GM18951 (cell line): ENCODE results near the gene HRH4.

Experiments
- POLR2A ChIP-seq: IDR thresholded peaks from 4 replicates; pipeline ENCODE4 v1.6.1; 2011; ENCODE audit warnings: mild to moderate bottlenecking; ENCODE audit not compliant: insufficient read length, insufficient read depth; ENCODE audit errors: extremely low read depth
- in situ Hi-C: fragments of 300-500 bp; cut with MboI; formaldehyde crosslinking; loops from one replicate; pipeline ENCODE4 v1.12.0; 2022; ENCODE audit warnings: low sequenced_read_pairs, mixed read lengths, inconsistent platforms; ENCODE audit not compliant: unreplicated experiment

HRH4 gene

GRCh38 chr18:24502667-24503523 is 42.5 kb downstream of the HRH4 start:
- no peak for TF ChIP-seq POLR2A
- in situ Hi-C loops, result no loop called here

DNA sequence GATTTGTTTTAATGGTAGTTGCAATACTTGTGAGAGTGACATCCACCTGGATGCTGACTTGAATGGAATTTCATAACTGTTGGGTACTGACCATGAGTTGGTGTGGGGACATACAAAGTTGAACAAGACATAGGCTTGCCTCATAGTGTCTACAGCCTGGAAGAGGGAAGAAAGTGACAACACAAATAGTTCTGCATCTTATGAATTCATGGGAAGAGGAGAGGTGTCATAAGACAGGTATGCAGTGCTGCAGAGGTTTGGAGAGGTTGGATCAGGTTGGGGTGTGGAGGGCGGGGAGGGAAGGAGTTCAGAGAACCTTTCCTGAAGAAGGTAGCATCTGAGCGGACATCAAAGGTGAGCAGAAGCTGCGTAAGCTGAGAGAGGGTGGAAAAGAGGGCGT is 44.0 kb downstream of the HRH4 start:
- no peak for TF ChIP-seq POLR2A
- in situ Hi-C loops, result no loop called here

- no peak for TF ChIP-seq POLR2A
- in situ Hi-C loops, result no loop called here
Measured at GRCh38 chr18:24506175-24506574, 45.7 kb downstream of the HRH4 start.

DNA sequence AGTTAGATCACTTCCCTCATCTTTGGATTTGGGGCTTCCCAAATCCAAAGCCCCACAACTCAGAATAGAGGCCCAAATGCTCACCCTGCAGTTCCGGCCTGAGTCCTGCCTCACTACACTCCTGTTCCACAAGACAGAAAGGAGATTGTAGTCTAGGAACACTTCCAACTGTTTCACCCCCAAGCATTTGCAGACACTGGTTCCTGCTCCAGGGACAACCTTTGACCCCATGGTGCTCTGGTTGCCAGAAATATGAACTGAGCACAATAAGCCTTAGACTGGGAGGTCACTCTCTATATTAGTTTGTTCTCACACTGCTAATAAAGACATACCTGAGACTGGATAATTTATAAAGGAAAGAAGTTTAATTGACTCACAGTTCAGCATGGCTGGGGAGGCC is 49.0 kb downstream of the HRH4 start:
- in situ Hi-C loops, result no loop called here
- no peak for TF ChIP-seq POLR2A

- in situ Hi-C loops, result no loop called here
Measured at GRCh38 chr18:24514439-24514838, 54.0 kb downstream of the HRH4 start.

DNA sequence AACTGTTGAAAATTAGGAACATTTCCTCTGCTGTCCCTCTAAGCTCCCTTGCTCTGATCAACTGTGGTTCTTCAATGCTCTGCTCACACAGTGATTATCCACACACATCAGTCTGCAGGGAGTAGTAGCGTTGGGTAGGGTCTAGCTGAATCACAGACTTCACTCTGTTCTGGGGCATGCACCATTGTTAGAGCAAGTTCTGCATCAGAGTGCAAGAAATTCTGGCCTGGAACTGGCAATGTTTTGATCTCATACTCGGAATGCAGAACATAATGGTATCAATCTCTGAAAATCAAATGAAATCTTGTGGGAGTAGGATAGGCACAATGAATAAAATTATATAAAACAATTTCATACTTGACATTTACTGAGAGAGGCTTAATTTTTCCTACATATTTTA is 55.3 kb downstream of the HRH4 start:
- in situ Hi-C loops, result no loop called here
- TF ChIP-seq POLR2A, result no peak

More at GRCh38 chr18:24514439-24514838, 54.0 kb downstream of the HRH4 start:
- no peak for TF ChIP-seq POLR2A

- TF ChIP-seq POLR2A, result no peak
- in situ Hi-C loops, result no loop called here
Measured at GRCh38 chr18:24516261-24516660, 55.8 kb downstream of the HRH4 start.

DNA sequence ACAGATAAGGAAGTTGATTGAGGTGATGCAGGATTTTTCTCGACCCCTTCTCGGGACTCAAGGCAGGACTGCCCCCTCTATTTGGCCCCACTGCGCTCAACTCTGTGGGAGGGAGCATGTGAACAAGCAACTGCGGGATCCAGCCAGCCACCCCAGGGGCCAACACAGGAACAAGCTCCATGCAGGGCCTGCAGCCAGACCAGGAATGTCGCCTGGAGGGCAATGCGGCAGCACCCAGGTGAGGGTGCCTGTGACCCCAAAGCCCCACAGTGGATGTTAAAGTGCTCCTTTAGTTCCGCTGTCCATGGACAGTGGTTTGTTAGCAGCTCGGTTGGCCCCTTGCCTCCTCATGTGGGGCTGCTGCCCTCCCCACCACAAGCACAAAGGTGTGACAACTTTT is 57.1 kb downstream of the HRH4 start:
- no peak for TF ChIP-seq POLR2A
- in situ Hi-C loops, result no loop called here

DNA sequence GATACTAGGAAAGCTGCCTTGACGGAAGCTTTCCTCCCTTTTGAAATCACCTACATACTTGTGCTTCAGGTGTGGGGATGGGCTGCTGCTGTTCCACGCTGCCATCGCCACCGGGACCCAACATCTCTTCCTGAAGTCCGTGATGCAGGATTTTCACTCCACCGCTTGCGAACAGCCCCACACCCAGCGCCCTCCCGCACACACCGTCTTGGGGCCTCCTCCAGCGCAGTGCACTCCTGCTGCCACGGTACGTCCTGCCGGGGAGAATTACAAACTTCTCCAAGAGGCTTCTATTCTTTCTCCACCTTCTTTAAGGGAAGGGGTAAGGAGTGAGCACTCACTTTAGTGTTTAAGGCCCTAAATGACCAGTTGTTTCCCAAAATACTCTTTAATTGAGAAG is 58.2 kb downstream of the HRH4 start:
- in situ Hi-C loops, result no loop called here
- no peak for TF ChIP-seq POLR2A
